IMR-90 (cell line): ENCODE measurements around the gene ASTN2. TPM values are rescaled to one million over a fixed set of nuclear protein-coding genes. Genes with fewer than 3 reads are reported as not detected.

Experiments
- ATAC-seq: fragments of 200-7000 bp; cut with Tn5 transposase; 2 replicates; pipeline ENCODE4 v1.9.1; 2020; ENCODE audit warnings: low read depth, mild to moderate bottlenecking, moderate library complexity
- BruUV-seq: library from RNA; stranded (reverse); fragments of 400-500 nt; replicated peaks from 2 replicates; lab custom pipeline; 2021; lab: Mats Ljungman, UMichigan
- CTCF ChIA-PET: fragments of 300-600 bp; formaldehyde crosslinking; extraction: SDS; loops from one replicate; lab custom pipeline; 2021; ENCODE audit warnings: antibody characterized with exemption; lab: Yijun Ruan, JAX
- POLR2A ChIA-PET: fragments of 300-600 bp; sonication (Branson Sonifier 250); formaldehyde crosslinking; loops from one replicate; lab custom pipeline; 2022; ENCODE audit warnings: antibody characterized with exemption; ENCODE audit not compliant: unreplicated experiment; lab: Charles Lee
- DNase-seq: peaks from one replicate; pipeline ENCODE4 v3.0.0; 2013
- H2AFZ ChIP-seq: replicated peaks from 2 replicates; pipeline ENCODE3; 2013; ENCODE audit warnings: low read length, mild to moderate bottlenecking; ENCODE audit not compliant: poor library complexity
- H2AK5ac ChIP-seq: 2 replicates; pipeline ENCODE4 v1.6.1; 2013; ENCODE audit warnings: low read depth, low read length, inconsistent platforms
- H2AK9ac ChIP-seq: replicated peaks from 2 replicates; pipeline ENCODE3; 2013; ENCODE audit warnings: mild to moderate bottlenecking, low read depth, low read length, moderate library complexity; ENCODE audit not compliant: poor library complexity
- H2BK120ac ChIP-seq: 2 replicates; pipeline ENCODE4 v1.6.1; 2013; ENCODE audit warnings: low read depth, low read length, inconsistent platforms
- H2BK15ac ChIP-seq: 3 replicates; pipeline ENCODE4 v1.6.1; 2013; ENCODE audit warnings: low read depth, low read length, inconsistent platforms
- H2BK20ac ChIP-seq: 2 replicates; pipeline ENCODE4 v1.6.1; 2013; ENCODE audit warnings: low read depth, mild to moderate bottlenecking, inconsistent platforms, low read length, moderate library complexity
- H2BK5ac ChIP-seq: 2 replicates; pipeline ENCODE4 v1.6.1; 2013; ENCODE audit warnings: mild to moderate bottlenecking, low read depth, low read length, inconsistent platforms; ENCODE audit not compliant: poor library complexity, severe bottlenecking
- H3K14ac ChIP-seq: replicated peaks from 2 replicates; pipeline ENCODE4 v1.6.1; 2013; ENCODE audit warnings: low read depth, low read length, inconsistent platforms
- H3K18ac ChIP-seq: 2 replicates; pipeline ENCODE4 v1.6.1; 2013; ENCODE audit warnings: low read depth, low read length, control low read depth
- H3K23ac ChIP-seq: 2 replicates; pipeline ENCODE4 v1.6.1; 2013; ENCODE audit warnings: low read depth, low read length, inconsistent platforms
- H3K27ac ChIP-seq: 2 replicates; pipeline ENCODE4 v1.5.1; 2013; ENCODE audit warnings: mild to moderate bottlenecking, control low read depth, low read length; ENCODE audit not compliant: insufficient read depth
- H3K27me3 ChIP-seq: 2 replicates; pipeline ENCODE4 v1.6.1; 2013; ENCODE audit warnings: low read length; ENCODE audit not compliant: control insufficient read depth, insufficient read depth
- H3K36me3 ChIP-seq: 2 replicates; pipeline ENCODE4 v1.6.1; 2013; ENCODE audit warnings: low read length, mixed read lengths; ENCODE audit not compliant: control insufficient read depth, insufficient read depth
- H3K4ac ChIP-seq: 2 replicates; pipeline ENCODE4 v1.6.1; 2013; ENCODE audit warnings: low read depth, low read length, inconsistent platforms
- H3K4me1 ChIP-seq: 2 replicates; pipeline ENCODE4 v1.6.1; 2013; ENCODE audit warnings: low read length, mixed read lengths; ENCODE audit not compliant: control insufficient read depth, insufficient read depth
- H3K4me2 ChIP-seq: 2 replicates; pipeline ENCODE4 v1.6.1; 2013; ENCODE audit warnings: low read depth, mild to moderate bottlenecking, control low read depth, low read length, moderate library complexity
- H3K4me3 ChIP-seq: 2 replicates; pipeline ENCODE4 v1.5.1; 2013; ENCODE audit warnings: low read depth, mild to moderate bottlenecking, control low read depth, low read length, moderate library complexity; ENCODE audit not compliant: insufficient read depth
- H3K56ac ChIP-seq: 2 replicates; pipeline ENCODE4 v1.6.1; 2013; ENCODE audit warnings: low read length, inconsistent platforms; ENCODE audit not compliant: insufficient read depth; ENCODE audit errors: extremely low read depth
- H3K79me1 ChIP-seq, 2 experiments: 2 replicates each; pipeline ENCODE4 v1.6.1; 2013; ENCODE audit warnings: low read length in 2 of 2, inconsistent platforms in 1 of 2, low read depth in 1 of 2
- H3K9ac ChIP-seq: 2 replicates; pipeline ENCODE4 v1.6.1; 2013; ENCODE audit warnings: low read depth, low read length, control low read depth
- H3K9me1 ChIP-seq: 2 replicates; pipeline ENCODE4 v1.6.1; 2013; ENCODE audit warnings: low read length, inconsistent platforms; ENCODE audit not compliant: insufficient read depth
- H3K9me3 ChIP-seq: 2 replicates; pipeline ENCODE4 v1.6.1; 2013; ENCODE audit warnings: low read length; ENCODE audit not compliant: control insufficient read depth, insufficient read depth
- H4K20me1 ChIP-seq: 2 replicates; pipeline ENCODE4 v1.6.1; 2013; ENCODE audit warnings: low read length, inconsistent platforms; ENCODE audit not compliant: insufficient read depth
- H4K5ac ChIP-seq: 2 replicates; pipeline ENCODE4 v1.6.1; 2013; ENCODE audit warnings: mild to moderate bottlenecking, low read depth, low read length, control low read depth
- H4K8ac ChIP-seq, 2 experiments: 2 replicates each; pipeline ENCODE4 v1.6.1; 2013; ENCODE audit warnings: low read depth in 2 of 2, low read length in 2 of 2, control low read depth in 1 of 2, inconsistent platforms in 1 of 2
- H4K91ac ChIP-seq: 2 replicates; pipeline ENCODE4 v1.6.1; 2013; ENCODE audit warnings: low read depth, low read length, inconsistent platforms; ENCODE audit not compliant: insufficient read depth
- BHLHE40 ChIP-seq: fragments of 150-350 bp; IDR thresholded peaks from 2 replicates; pipeline ENCODE4 v1.6.1; 2016; ENCODE audit warnings: mild to moderate bottlenecking, low read depth, low read length
- CEBPB ChIP-seq: IDR thresholded peaks from 2 replicates; pipeline ENCODE4 v1.6.1; 2012; ENCODE audit warnings: low read depth, low read length, improper control_type of control experiment
- CHD1 ChIP-seq: IDR thresholded peaks from 2 replicates; pipeline ENCODE4 v1.6.1; 2012; ENCODE audit warnings: low read depth, low read length, improper control_type of control experiment
- CTCF ChIP-seq: conservative IDR thresholded peaks from 2 replicates; pipeline ENCODE4 v1.5.1; 2012; ENCODE audit warnings: mild to moderate bottlenecking, low read depth, low read length, improper control_type of control experiment
- FOS ChIP-seq: fragments of 150-350 bp; IDR thresholded peaks from 2 replicates; pipeline ENCODE4 v1.6.1; 2016; ENCODE audit warnings: low read depth, low read length
- MAFK ChIP-seq: IDR thresholded peaks from 2 replicates; pipeline ENCODE4 v1.6.1; 2012; ENCODE audit warnings: low read depth, low read length, improper control_type of control experiment
- MAZ ChIP-seq: IDR thresholded peaks from 2 replicates; pipeline ENCODE4 v1.6.1; 2012; ENCODE audit warnings: low read depth, mild to moderate bottlenecking, low read length, improper control_type of control experiment, moderate library complexity, borderline replicate concordance
- MXI1 ChIP-seq: IDR thresholded peaks from 2 replicates; pipeline ENCODE4 v1.6.1; 2012; ENCODE audit warnings: low read depth, mild to moderate bottlenecking, low read length, moderate library complexity, borderline replicate concordance
- NFE2L2 ChIP-seq: fragments of 150-350 bp; IDR thresholded peaks from 2 replicates; pipeline ENCODE4 v1.6.1; 2016; ENCODE audit warnings: low read depth, mild to moderate bottlenecking, low read length
- POLR2A ChIP-seq: IDR thresholded peaks from 2 replicates; pipeline ENCODE4 v1.6.1; 2012; ENCODE audit warnings: mild to moderate bottlenecking, low read depth, low read length
- RAD21 ChIP-seq: IDR thresholded peaks from 2 replicates; pipeline ENCODE4 v1.6.1; 2012; ENCODE audit warnings: low read length, improper control_type of control experiment
- RCOR1 ChIP-seq: IDR thresholded peaks from 2 replicates; pipeline ENCODE4 v1.6.1; 2012; ENCODE audit warnings: mild to moderate bottlenecking, low read length, improper control_type of control experiment; ENCODE audit not compliant: insufficient replicate concordance
- RFX5 ChIP-seq: IDR thresholded peaks from 2 replicates; pipeline ENCODE4 v1.8.0; 2012; ENCODE audit warnings: low read depth, mild to moderate bottlenecking, low read length, moderate library complexity
- SMC3 ChIP-seq: fragments of 150-350 bp; IDR thresholded peaks from 2 replicates; pipeline ENCODE4 v1.6.1; 2016; ENCODE audit warnings: low read depth, mild to moderate bottlenecking, antibody characterized with exemption, low read length, moderate library complexity
- whole genome bisulfite sequencing, 2 experiments: methylation state at CpG; one replicate each; pipeline versions ENCODE4 v1.1.5 to v1.1.7; 2013; ENCODE audit warnings: missing lambda C conversion rate in 2 of 2; ENCODE audit not compliant: insufficient read length in 1 of 2; ENCODE audit errors: extremely low coverage in 2 of 2; 5-methylcytosine and 5-hydroxymethylcytosine counted together
- dilution Hi-C: fragments of 300-500 bp; cut with HindIII; formaldehyde crosslinking; loops from one replicate; pipeline ENCODE4 v1.14.3; 2018; ENCODE audit warnings: low sequenced_read_pairs; ENCODE audit not compliant: unreplicated experiment
- in situ Hi-C: fragments of 300-500 bp; cut with MboI; formaldehyde crosslinking; loops from 3 replicates; pipeline ENCODE4 v1.14.3; 2019; ENCODE audit warnings: low sequenced_read_pairs, inconsistent platforms, mixed read lengths
- intact Hi-C: fragments of 100-400 bp; cut with micrococcal nuclease; formaldehyde crosslinking; loops from 2 replicates; pipeline ENCODE4 v1.10.0; 2022
- polyA plus RNA-seq, 3 experiments: library from polyadenylated mRNA; depleted of rRNA; stranded (reverse); fragments of >200 nt; gene quantifications; 2 replicates each; pipeline ENCODE4 v1.2.3, GENCODE V29; 2012; ENCODE audit warnings: low replicate concordance in 1 of 3
- total RNA-seq: library from RNA; depleted of rRNA; stranded (reverse); fragments of >200 nt; gene quantifications from 2 replicates; pipeline ENCODE4 v1.2.3, GENCODE V29; 2012
- TF ChIP-seq, protein P1 (sequence below): fragments of 150-350 bp; IDR thresholded peaks from 2 replicates; pipeline ENCODE4 v1.6.1; 2016; ENCODE audit warnings: low read depth, mild to moderate bottlenecking, low read length, moderate library complexity, borderline replicate concordance
- TF ChIP-seq, protein P2 (sequence below): fragments of 150-350 bp; IDR thresholded peaks from 2 replicates; pipeline ENCODE4 v1.6.1; 2017; ENCODE audit warnings: mild to moderate bottlenecking, antibody characterized with exemption, low read length, low read depth

ASTN2 gene
- total and polyA plus RNA-seq, 2 of the 4 experiments (the other 2 are of a cell fraction) = 3.8 to 6.8 TPM

DNA sequence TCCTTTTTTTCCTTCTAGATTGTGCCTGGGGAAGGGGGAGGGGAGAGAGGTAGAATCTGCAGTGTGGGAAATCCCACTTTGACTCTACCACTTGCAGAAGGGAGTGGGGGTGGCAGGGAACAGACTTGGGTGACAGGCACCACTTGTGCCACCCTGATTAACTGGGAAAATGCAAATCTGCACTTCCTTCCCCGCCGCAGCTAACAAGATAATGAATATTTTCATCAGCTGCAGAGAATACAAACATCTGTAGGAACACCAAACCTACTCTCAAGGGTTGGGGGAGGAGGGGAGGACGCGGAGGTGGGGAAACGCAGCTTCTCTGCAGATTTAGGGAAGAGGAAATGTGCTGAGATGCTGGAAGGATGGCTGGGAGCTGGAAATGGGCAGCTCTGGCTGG, 654.2 kb downstream of the ASTN2 start:
- Histone ChIP-seq H3K9ac (no peak overlapping the region), H3K23ac (no peak overlapping the region), H2AK5ac (no peak overlapping the region), H3K9me3 (no peaks in the 10 kb centered on the region), H4K20me1 (no peaks in the 10 kb centered on the region), H3K4me2 (no peak overlapping the region), H3K18ac (no peak overlapping the region), H3K14ac (no peak overlapping the region), H3K4ac (no peak overlapping the region), H3K4me3 (no peak overlapping the region), H2BK15ac (no peak overlapping the region), H4K8ac (no peak overlapping the region), H3K56ac (no peak overlapping the region), H4K91ac (no peak overlapping the region), H3K9me1 (no peaks in the 10 kb centered on the region), H2BK20ac (no peak overlapping the region), H3K27me3 (peaks cover 2% of the 10 kb centered on the region; the same call in 1 of the 2 replicates), H2BK5ac (no peak overlapping the region), H2BK120ac (no peak overlapping the region), H3K79me1 (no peaks in the 10 kb centered on the region), H3K27ac (no peak overlapping the region), H3K4me1 (no peaks in the 10 kb centered on the region), H4K5ac (no peak overlapping the region), H2AFZ (no peak overlapping the region), H2AK9ac (no peak overlapping the region), H3K36me3 (no peaks in the 10 kb centered on the region)
- BruUV-seq = no TSS peak
- ChIA-PET POLR2A (no interaction called here), CTCF (interaction anchor here (0.5 kb wide), 1 partner anchor 323 kb away, joined by 5 read pairs; no protein-coding TSS in a partner anchor)
- intact Hi-C loops = no loop called here
- no peak for TF ChIP-seq MAZ
- no peak for TF ChIP-seq CHD1
- no peak for TF ChIP-seq CTCF
- TF ChIP-seq NFE2L2 = no peak
- TF ChIP-seq FOS = no peak
- no peak for TF ChIP-seq RAD21
- TF ChIP-seq POLR2A = no peak
- TF ChIP-seq, protein P1, sequence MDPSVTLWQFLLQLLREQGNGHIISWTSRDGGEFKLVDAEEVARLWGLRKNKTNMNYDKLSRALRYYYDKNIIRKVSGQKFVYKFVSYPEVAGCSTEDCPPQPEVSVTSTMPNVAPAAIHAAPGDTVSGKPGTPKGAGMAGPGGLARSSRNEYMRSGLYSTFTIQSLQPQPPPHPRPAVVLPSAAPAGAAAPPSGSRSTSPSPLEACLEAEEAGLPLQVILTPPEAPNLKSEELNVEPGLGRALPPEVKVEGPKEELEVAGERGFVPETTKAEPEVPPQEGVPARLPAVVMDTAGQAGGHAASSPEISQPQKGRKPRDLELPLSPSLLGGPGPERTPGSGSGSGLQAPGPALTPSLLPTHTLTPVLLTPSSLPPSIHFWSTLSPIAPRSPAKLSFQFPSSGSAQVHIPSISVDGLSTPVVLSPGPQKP = no peak
- no peak for TF ChIP-seq CEBPB
- TF ChIP-seq MXI1 = no peak
- no peak for TF ChIP-seq BHLHE40
- TF ChIP-seq, protein P2, sequence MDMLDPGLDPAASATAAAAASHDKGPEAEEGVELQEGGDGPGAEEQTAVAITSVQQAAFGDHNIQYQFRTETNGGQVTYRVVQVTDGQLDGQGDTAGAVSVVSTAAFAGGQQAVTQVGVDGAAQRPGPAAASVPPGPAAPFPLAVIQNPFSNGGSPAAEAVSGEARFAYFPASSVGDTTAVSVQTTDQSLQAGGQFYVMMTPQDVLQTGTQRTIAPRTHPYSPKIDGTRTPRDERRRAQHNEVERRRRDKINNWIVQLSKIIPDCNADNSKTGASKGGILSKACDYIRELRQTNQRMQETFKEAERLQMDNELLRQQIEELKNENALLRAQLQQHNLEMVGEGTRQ = no peak
- TF ChIP-seq RCOR1 = no peak
- TF ChIP-seq RFX5 = no peak
- TF ChIP-seq SMC3 = no peak
- no peak for TF ChIP-seq MAFK
- in situ Hi-C loops = no loop called here
- ATAC-seq (no peak), DNase-seq (no peak)
- no CpG with 5 or more reads among the region's 5 CpGs for WGBS, 2 experiments
- dilution Hi-C loops = no loop called here
